H1 (cell line): ENCODE measurements around the gene AWAT2. TPM values are rescaled to one million over a fixed set of nuclear protein-coding genes. Genes with fewer than 3 reads are reported as not detected.

ENCODE experiments used
- CTCF ChIA-PET: fragments of 300-600 bp; sonication (Branson Sonifier 250); formaldehyde crosslinking; loops from one replicate; lab custom pipeline; 2021; ENCODE audit not compliant: partially characterized antibody; lab: Charles Lee
- POLR2A ChIA-PET: fragments of 300-600 bp; sonication (Branson Sonifier 250); formaldehyde crosslinking; loops from one replicate; lab custom pipeline; 2021; ENCODE audit warnings: inconsistent platforms; ENCODE audit not compliant: partially characterized antibody; lab: Charles Lee
- DNase-seq, 2 experiments: peaks; one replicate each; pipeline versions ENCODE4 v3.0.0 to v3.0.0-alpha.2; 2010 to 2022; ENCODE audit warnings: low spot score in 2 of 2, low read depth in 1 of 2, mixed read lengths in 1 of 2
- FAIRE-seq: peaks from 2 replicates; lab custom pipeline; 2011; peaks lifted over from hg19 to GRCh38; lab: Jason Lieb, UNC
- H2AFZ ChIP-seq: 2 replicates; pipeline ENCODE4 v1.8.1; 2012; ENCODE audit warnings: low read length, inconsistent platforms
- H2AK5ac ChIP-seq: 2 replicates; pipeline ENCODE4 v1.6.1; 2013; ENCODE audit warnings: low read depth, low read length
- H2BK120ac ChIP-seq: replicated peaks from 2 replicates; pipeline ENCODE3; 2013; ENCODE audit warnings: low read depth, low read length, inconsistent platforms
- H2BK12ac ChIP-seq: 2 replicates; pipeline ENCODE4 v1.6.1; 2013; ENCODE audit warnings: low read depth, low read length
- H2BK15ac ChIP-seq: 2 replicates; pipeline ENCODE4 v1.6.1; 2013; ENCODE audit warnings: low read length
- H2BK20ac ChIP-seq: 2 replicates; pipeline ENCODE4 v1.6.1; 2013; ENCODE audit warnings: low read length
- H2BK5ac ChIP-seq: 2 replicates; pipeline ENCODE4 v1.6.1; 2013; ENCODE audit warnings: low read depth, low read length
- H3K14ac ChIP-seq: 2 replicates; pipeline ENCODE4 v1.6.1; 2013; ENCODE audit warnings: inconsistent platforms; ENCODE audit not compliant: insufficient read length
- H3K18ac ChIP-seq: 2 replicates; pipeline ENCODE4 v1.6.1; 2013; ENCODE audit warnings: low read length; ENCODE audit errors: extremely low read depth
- H3K23ac ChIP-seq: 2 replicates; pipeline ENCODE4 v1.6.1; 2013; ENCODE audit warnings: inconsistent platforms; ENCODE audit not compliant: insufficient read length
- H3K23me2 ChIP-seq: 2 replicates; pipeline ENCODE4 v1.6.1; 2013; ENCODE audit warnings: low read depth, low read length
- H3K27ac ChIP-seq: 2 replicates; pipeline ENCODE4 v1.6.1; 2011; ENCODE audit warnings: low read depth, low read length, inconsistent platforms
- H3K27me3 ChIP-seq, 4 experiments: replicated peaks in 1 of 4; 1 replicate in 1 of 4; 2 replicates in 3 of 4; pipeline versions ENCODE4 v1.6.1 to v1.8.1; 2011 to 2013; ENCODE audit warnings: low read length in 3 of 4, mild to moderate bottlenecking in 3 of 4, inconsistent platforms in 2 of 4, mixed read lengths in 2 of 4, moderate library complexity in 1 of 4; ENCODE audit not compliant: control insufficient read depth in 3 of 4, insufficient read depth in 3 of 4; ENCODE audit errors: extremely low read depth in 1 of 4
- H3K36me3 ChIP-seq, 4 experiments: 2 replicates each; pipeline versions ENCODE4 v1.6.1 to v1.8.1; 2011 to 2013; ENCODE audit warnings: mild to moderate bottlenecking in 4 of 4, low read length in 3 of 4, moderate library complexity in 2 of 4, control low read depth in 1 of 4, inconsistent platforms in 1 of 4; ENCODE audit not compliant: insufficient read depth in 4 of 4, control insufficient read depth in 2 of 4
- H3K4ac ChIP-seq: replicated peaks from 2 replicates; pipeline ENCODE3; 2013; ENCODE audit warnings: low read length, low read depth, mixed read lengths, inconsistent platforms; ENCODE audit not compliant: insufficient read length
- H3K4me1 ChIP-seq, 4 experiments: replicated peaks in 1 of 4; 1 replicate in 1 of 4; 2 replicates in 3 of 4; pipeline versions ENCODE4 v1.6.1 to v1.8.1; 2011 to 2013; ENCODE audit warnings: low read length in 3 of 4, inconsistent platforms in 2 of 4, mixed read lengths in 1 of 4; ENCODE audit not compliant: insufficient read depth in 4 of 4, control insufficient read depth in 3 of 4
- H3K4me2 ChIP-seq, 2 experiments: 2 replicates each; pipeline versions ENCODE4 v1.6.1 to v1.8.1; 2011 to 2013; ENCODE audit warnings: low read depth in 2 of 2, low read length in 2 of 2, control low read depth in 1 of 2, inconsistent platforms in 1 of 2, mild to moderate bottlenecking in 1 of 2; ENCODE audit not compliant: insufficient read depth in 1 of 2
- H3K4me3 ChIP-seq, 4 experiments: fragments of 200-600, 300-600 bp in 1 of 4; sonication (generic), shearing (Covaris generic), sonication (Bioruptor Twin) in 1 of 4; 2 replicates each; pipeline versions ENCODE4 v1.5.1 to v1.8.1; 2011 to 2016; ENCODE audit warnings: low read length in 4 of 4, low read depth in 3 of 4, control low read depth in 2 of 4, inconsistent platforms in 2 of 4, mild to moderate bottlenecking in 2 of 4, mixed read lengths in 1 of 4, moderate library complexity in 1 of 4; ENCODE audit not compliant: insufficient read depth in 2 of 4; ENCODE audit errors: extremely low read depth in 1 of 4
- H3K56ac ChIP-seq: replicated peaks from 2 replicates; pipeline ENCODE3; 2013; ENCODE audit warnings: low read depth, mild to moderate bottlenecking, mixed read lengths, low read length, inconsistent platforms; ENCODE audit not compliant: insufficient read length
- H3K79me1 ChIP-seq: 2 replicates; pipeline ENCODE4 v1.6.1; 2013; ENCODE audit warnings: low read depth, low read length, control low read depth
- H3K79me2 ChIP-seq, 2 experiments: 2 replicates each; pipeline versions ENCODE4 v1.6.1 to v1.8.1; 2012 to 2013; ENCODE audit warnings: low read length in 2 of 2, mild to moderate bottlenecking in 2 of 2, inconsistent platforms in 1 of 2; ENCODE audit not compliant: insufficient read depth in 2 of 2, control insufficient read depth in 1 of 2
- H3K9ac ChIP-seq, 4 experiments: replicated peaks in 1 of 4; 1 replicate in 1 of 4; 2 replicates in 3 of 4; pipeline versions ENCODE4 v1.6.1 to v1.8.1; 2011 to 2013; ENCODE audit warnings: low read depth in 3 of 4, low read length in 3 of 4, control low read depth in 2 of 4, mild to moderate bottlenecking in 2 of 4, moderate library complexity in 2 of 4, inconsistent platforms in 1 of 4; ENCODE audit errors: extremely low read depth in 1 of 4
- H3K9me3 ChIP-seq, 2 experiments: 2 replicates each; pipeline versions ENCODE4 v1.6.1 to v1.8.1; 2012 to 2013; ENCODE audit warnings: mild to moderate bottlenecking in 2 of 2, moderate library complexity in 2 of 2, control low read depth in 1 of 2, inconsistent platforms in 1 of 2, low read depth in 1 of 2, low read length in 1 of 2, mixed read lengths in 1 of 2; ENCODE audit not compliant: insufficient read depth in 2 of 2
- H4K20me1 ChIP-seq, 2 experiments: replicated peaks in 1 of 2; 2 replicates each; pipeline versions ENCODE3 to v1.8.1; 2011 to 2013; ENCODE audit warnings: inconsistent platforms in 2 of 2, low read length in 2 of 2, mild to moderate bottlenecking in 1 of 2; ENCODE audit not compliant: insufficient read depth in 2 of 2, control insufficient read depth in 1 of 2
- H4K5ac ChIP-seq: 2 replicates; pipeline ENCODE4 v1.6.1; 2013; ENCODE audit warnings: low read length, low read depth, mixed read lengths, inconsistent platforms; ENCODE audit not compliant: insufficient read length
- H4K8ac ChIP-seq: 2 replicates; pipeline ENCODE4 v1.8.0; 2013; ENCODE audit warnings: mild to moderate bottlenecking, moderate library complexity, low read length, inconsistent platforms; ENCODE audit not compliant: insufficient read depth; ENCODE audit errors: extremely low read depth
- H4K91ac ChIP-seq: replicated peaks from 2 replicates; pipeline ENCODE3; 2013; ENCODE audit warnings: low read length, mixed read lengths, inconsistent platforms; ENCODE audit not compliant: insufficient read length
- CHD1 ChIP-seq: IDR thresholded peaks from 2 replicates; pipeline ENCODE4 v1.6.1; 2012; ENCODE audit warnings: low read depth, low read length, improper control_type of control experiment
- CREB1 ChIP-seq: IDR thresholded peaks from 2 replicates; pipeline ENCODE4 v1.6.1; 2012; ENCODE audit warnings: inconsistent platforms
- FOSL1 ChIP-seq: IDR thresholded peaks from 2 replicates; pipeline ENCODE4 v1.6.1; 2011; ENCODE audit warnings: mild to moderate bottlenecking, low read depth, low read length, moderate library complexity; ENCODE audit not compliant: insufficient read depth
- GABPA ChIP-seq: IDR thresholded peaks from 2 replicates; pipeline ENCODE4 v1.6.1; 2011; ENCODE audit warnings: mild to moderate bottlenecking, low read length, moderate library complexity, borderline replicate concordance; ENCODE audit not compliant: insufficient read depth
- JUND ChIP-seq: IDR thresholded peaks from 2 replicates; pipeline ENCODE4 v1.6.1; 2011; ENCODE audit warnings: mild to moderate bottlenecking, improper control_type of control experiment, low read length
- MAFK ChIP-seq: IDR thresholded peaks from 2 replicates; pipeline ENCODE4 v1.6.1; 2012; ENCODE audit warnings: low read depth, mild to moderate bottlenecking, improper control_type of control experiment, low read length
- RBBP5 ChIP-seq: IDR thresholded peaks from 2 replicates; pipeline ENCODE4 v1.7.1; 2012; ENCODE audit warnings: low read depth, mild to moderate bottlenecking, inconsistent platforms, low read length, moderate library complexity, borderline replicate concordance
- SAP30 ChIP-seq: fragments of 300-600 bp; sonication (generic); IDR thresholded peaks from 2 replicates; pipeline ENCODE4 v1.7.1; 2012; ENCODE audit warnings: low read length, moderate library complexity, mild to moderate bottlenecking, inconsistent platforms; ENCODE audit not compliant: insufficient read depth, insufficient replicate concordance
- SIN3A ChIP-seq, 2 experiments: IDR thresholded peaks in 1 of 2; conservative IDR thresholded peaks in 1 of 2; 2 replicates each; pipeline ENCODE4 v1.6.1; 2011 to 2012; ENCODE audit warnings: low read length in 2 of 2, improper control_type of control experiment in 1 of 2, low read depth in 1 of 2, mild to moderate bottlenecking in 1 of 2
- SP2 ChIP-seq: IDR thresholded peaks from 2 replicates; pipeline ENCODE4 v1.6.1; 2012; ENCODE audit warnings: mild to moderate bottlenecking, low read length, inconsistent platforms
- TAF1 ChIP-seq: IDR thresholded peaks from 2 replicates; pipeline ENCODE4 v1.6.1; 2011; ENCODE audit warnings: mild to moderate bottlenecking, low read depth, low read length
- TAF7 ChIP-seq: optimal IDR thresholded peaks from 2 replicates; pipeline ENCODE3; 2011; ENCODE audit warnings: low read depth, mild to moderate bottlenecking, inconsistent platforms, low read length, moderate library complexity, borderline replicate concordance
- TCF12 ChIP-seq: IDR thresholded peaks from 2 replicates; pipeline ENCODE4 v1.6.1; 2011; ENCODE audit warnings: low read depth, mild to moderate bottlenecking, low read length
- ZNF274 ChIP-seq: IDR thresholded peaks from 2 replicates; pipeline ENCODE4 v1.7.0; 2012; ENCODE audit warnings: low read length, borderline replicate concordance; ENCODE audit errors: extremely low read depth
- WGBS, 2 experiments: shearing (Covaris generic) in 1 of 2; methylation state at CpG; one replicate each; pipeline versions ENCODE4 v1.1.6 to v1.1.7; 2013 to 2015; ENCODE audit warnings: low lambda C conversion rate in 2 of 2, mixed read lengths in 2 of 2, inconsistent platforms in 1 of 2, low coverage in 1 of 2, missing lambda C conversion rate in 1 of 2; ENCODE audit not compliant: insufficient replicate concordance in 2 of 2, insufficient coverage in 1 of 2, insufficient read length in 1 of 2; ENCODE audit errors: extremely low coverage in 1 of 2, missing lambda C conversion rate in 1 of 2; 5-methylcytosine and 5-hydroxymethylcytosine counted together
- polyA plus RNA-seq, 7 experiments: library from polyadenylated mRNA; depleted of rRNA in 3 of 7; stranded (reverse) in 5 of 7; unstranded in 2 of 7; fragments of >200 nt in 5 of 7; fragments of 200-250 nt in 2 of 7; gene quantifications; 1 replicate in 5 of 7; 2 replicates in 1 of 7; 4 replicates in 1 of 7; pipeline versions ENCODE4 v1.2.1 to v1.2.3, GENCODE V29; 2011 to 2013; ENCODE audit warnings: missing spikeins in 2 of 7, mixed read lengths in 2 of 7
- total RNA-seq: library from RNA; stranded (reverse); fragmentation: NEBNext Ultra II Directional; extraction: Animal tissue kit (Norgen Biotek cat#: 25700); gene quantifications from 2 replicates; pipeline ENCODE4 v1.2.1, GENCODE V29; 2021

The AWAT2 gene
- total and polyA plus RNA-seq, 2 of the 8 experiments (the other 6 are each of a cell fraction or from before 2014, with no cell fraction given): not detected

DNA sequence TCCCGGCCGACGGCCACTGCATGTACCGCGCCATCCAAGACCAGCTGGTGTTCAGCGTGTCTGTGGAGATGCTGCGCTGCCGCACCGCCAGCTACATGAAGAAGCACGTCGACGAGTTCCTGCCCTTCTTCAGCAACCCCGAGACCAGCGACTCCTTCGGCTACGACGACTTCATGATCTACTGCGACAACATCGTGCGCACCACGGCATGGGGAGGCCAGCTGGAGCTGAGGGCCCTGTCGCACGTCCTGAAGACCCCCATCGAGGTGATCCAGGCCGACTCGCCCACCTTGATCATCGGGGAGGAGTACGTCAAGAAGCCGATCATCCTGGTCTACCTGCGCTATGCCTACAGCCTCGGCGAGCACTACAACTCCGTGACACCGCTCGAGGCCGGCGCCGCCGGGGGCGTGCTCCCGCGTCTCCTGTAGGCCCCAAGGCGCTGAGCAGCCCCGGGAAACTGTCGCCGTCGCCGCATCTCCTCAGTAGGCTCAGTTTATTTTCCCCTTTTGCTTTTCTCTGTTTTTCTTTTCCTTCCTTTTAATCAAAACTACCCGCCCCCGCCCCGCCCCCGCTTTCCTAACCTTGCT, 13.3 kb upstream of the AWAT2 start:
- H2BK5ac ChIP-seq: no peak overlapping the region
- H2AFZ ChIP-seq: no peak overlapping the region
- no peaks in the 10 kb centered on the region for H3K79me1 ChIP-seq
- no peaks in the 10 kb centered on the region for H4K20me1 ChIP-seq
- H3K9me3 ChIP-seq: no peaks in the 10 kb centered on the region; a peak in 1 of 4 replicates
- H3K4ac ChIP-seq: no peak overlapping the region
- WGBS, 2 experiments: 97% methylated on average over 23 of the region's 52 CpGs; no CpG with 5 or more reads in 1 of the 2 experiments
- TF ChIP-seq SIN3A (conservative IDR thresholded peaks at IDR 0.05 in 1 of 2, IDR thresholded peaks at IDR 0.05 in 1 of 2; ENCODE audit: low read depth in 1 of 2, low read length in 2 of 2) (no peak), JUND (no peak), CREB1 (no peak), SAP30 (no peak), TCF12 (no peak), MAFK (no peak), GABPA (no peak), SP2 (no peak), TAF1 (no peak), CHD1 (no peak), ZNF274 (no peak), RBBP5 (no peak), TAF7 (no peak), FOSL1 (no peak)
- no peak overlapping the region for H3K4me3 ChIP-seq
- H3K36me3 ChIP-seq: no peaks in the 10 kb centered on the region
- H3K56ac ChIP-seq: no peak overlapping the region
- H4K5ac ChIP-seq: no peak overlapping the region
- no peak overlapping the region for H3K27ac ChIP-seq
- no peak overlapping the region for H2BK12ac ChIP-seq
- POLR2A ChIA-PET: no interaction called here
- H4K91ac ChIP-seq: no peak overlapping the region
- CTCF ChIA-PET: interaction anchor here (0.8 kb wide), 2 partner anchors 28 to 34 kb away, joined by 3 read pairs; no protein-coding TSS in a partner anchor
- H2AK5ac ChIP-seq: no peak overlapping the region
- H3K18ac ChIP-seq: no peak overlapping the region
- no peaks in the 10 kb centered on the region; a peak in 1 of 7 replicates for H3K27me3 ChIP-seq
- peaks cover 0 to 3% (median 0%) of the 10 kb centered on the region in 4 experiments; a peak in 1 of 7 replicates for H3K4me1 ChIP-seq
- FAIRE-seq (no peak), DNase-seq (no peak)
- no peak overlapping the region for H3K23ac ChIP-seq
- no peak overlapping the region for H3K14ac ChIP-seq
- H2BK120ac ChIP-seq: no peak overlapping the region
- H4K8ac ChIP-seq: no peak overlapping the region
- H3K9ac ChIP-seq: no peak overlapping the region
- no peaks in the 10 kb centered on the region for H3K23me2 ChIP-seq
- H3K79me2 ChIP-seq: no peaks in the 10 kb centered on the region
- H2BK20ac ChIP-seq: no peak overlapping the region
- H2BK15ac ChIP-seq: no peak overlapping the region
- no peak overlapping the region for H3K4me2 ChIP-seq
